ENCODE data around the gene RETREG2.

RETREG2 gene

DNA sequence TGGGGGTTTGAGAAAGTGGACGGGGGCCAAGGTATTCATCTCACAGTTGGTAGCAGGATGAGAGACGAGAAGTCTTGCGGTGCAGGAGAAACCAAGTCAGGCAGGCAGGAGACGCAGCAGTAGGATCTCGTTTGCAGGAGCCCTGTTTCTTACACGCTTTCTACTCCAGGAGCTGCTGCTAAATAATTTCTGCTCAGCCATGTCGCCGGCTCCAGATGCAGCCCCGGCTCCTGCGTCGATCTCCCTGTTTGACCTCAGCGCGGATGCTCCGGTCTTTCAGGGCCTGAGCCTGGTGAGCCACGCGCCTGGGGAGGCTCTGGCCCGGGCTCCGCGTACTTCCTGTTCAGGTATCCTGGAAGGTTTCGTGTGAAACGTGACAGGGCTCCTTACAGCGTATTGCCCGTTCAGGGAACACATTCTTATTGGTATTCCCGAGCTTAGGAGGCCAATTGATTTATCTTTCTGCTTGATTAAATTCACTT lies 52.0 kb downstream of the RETREG2 start:
- H3K27me3 ChIP-seq (ENCODE audit: control insufficient read depth in 3 of 3, insufficient read depth in 3 of 3, low read depth in 1 of 3, low read length in 3 of 3): no peaks in the 10 kb centered on the region
- no peak overlapping the region for H4K91ac ChIP-seq (ENCODE audit: low read depth, low read length, poor library complexity)
- peak overlapping the region; percentile 90 for H3K23ac ChIP-seq (ENCODE audit: low read depth, low read length, poor library complexity)
- H3K4ac ChIP-seq (ENCODE audit: low read length): no peak overlapping the region
- H3K9ac ChIP-seq (ENCODE audit: low read depth, low read length, poor library complexity): peak overlapping the region; percentile 73
- no peak overlapping the region for H4K8ac ChIP-seq (ENCODE audit: low read depth, low read length)
- H3K36me3 ChIP-seq (replicated peaks in 1 of 2; ENCODE audit: control insufficient read depth in 2 of 2, insufficient read depth in 2 of 2, low read length in 2 of 2): peaks cover 33 to 56% of the 10 kb centered on the region in 2 donors
- WGBS, 2 donors (ENCODE audit: extremely low coverage in 2 of 2, insufficient read length in 2 of 2, insufficient replicate concordance in 1 of 2): no CpG with 5 or more reads among the region's 24 CpGs
- peak overlapping the region; percentile 83 for H3K4me2 ChIP-seq (ENCODE audit: insufficient read depth, low read length, poor library complexity, severe bottlenecking)
- H2BK5ac ChIP-seq (ENCODE audit: low read length): no peak overlapping the region
- peaks cover 16% of the 10 kb centered on the region for H3K79me1 ChIP-seq (ENCODE audit: low read depth, low read length)
- DNase-seq (ENCODE audit: low spot score): no peak
- H2BK12ac ChIP-seq (ENCODE audit: low read length): no peak overlapping the region
- peak overlapping the region; percentile 66 to 94 for H3K4me3 ChIP-seq (ENCODE audit: low read length in 2 of 2)
- H2AK5ac ChIP-seq (ENCODE audit: low read depth, low read length): no peak overlapping the region
- H2BK15ac ChIP-seq (ENCODE audit: low read length): no peak overlapping the region
- H2AFZ ChIP-seq (ENCODE audit: low read length): peak overlapping the region; percentile 85
- H3K14ac ChIP-seq (ENCODE audit: low read length): no peak overlapping the region
- H2BK120ac ChIP-seq (ENCODE audit: low read depth, low read length): no peak overlapping the region
- peak overlapping the region; percentile 87 for H3K27ac ChIP-seq (replicated peaks; ENCODE audit: low read length)
- no peaks in the 10 kb centered on the region for H3K9me3 ChIP-seq (replicated peaks in 1 of 2; ENCODE audit: control insufficient read depth in 2 of 2, insufficient read depth in 1 of 2, low read depth in 1 of 2, low read length in 2 of 2)
- peaks cover 5 to 6% of the 10 kb centered on the region in 2 donors for H3K4me1 ChIP-seq (ENCODE audit: control insufficient read depth in 2 of 2, insufficient read depth in 1 of 2, low read depth in 1 of 2, low read length in 2 of 2)
- H3K18ac ChIP-seq (ENCODE audit: low read length): peak overlapping the region; percentile 59

DNA sequence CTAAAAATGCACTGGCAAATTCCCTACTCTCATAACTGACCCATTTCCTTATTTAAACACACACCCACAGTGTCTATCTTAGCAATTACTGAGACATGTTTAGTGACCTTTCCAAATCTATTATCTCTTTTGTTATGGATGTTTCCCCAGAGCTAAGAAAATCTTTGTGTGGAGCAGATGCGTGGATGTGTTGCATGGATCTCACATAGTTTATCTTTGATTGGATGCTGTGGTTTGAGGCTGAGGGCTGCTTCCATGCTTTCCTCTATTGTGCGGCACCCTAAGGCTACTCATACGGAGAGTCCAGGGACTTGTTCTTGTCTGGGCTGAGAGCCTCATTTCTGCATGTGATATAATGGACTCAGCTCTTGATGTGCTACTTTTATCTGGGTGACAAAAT lies 56.3 kb downstream of the RETREG2 start:
- Histone ChIP-seq H2BK120ac (ENCODE audit: low read depth, low read length) (no peak overlapping the region), H2AK5ac (ENCODE audit: low read depth, low read length) (no peak overlapping the region), H3K4me1 (ENCODE audit: control insufficient read depth in 2 of 2, insufficient read depth in 1 of 2, low read depth in 1 of 2, low read length in 2 of 2) (peaks cover 0 to 2% of the 10 kb centered on the region in 2 donors), H3K27me3 (ENCODE audit: control insufficient read depth in 3 of 3, insufficient read depth in 3 of 3, low read depth in 1 of 3, low read length in 3 of 3) (no peaks in the 10 kb centered on the region), H2BK12ac (ENCODE audit: low read length) (no peak overlapping the region), H4K91ac (ENCODE audit: low read depth, low read length, poor library complexity) (no peak overlapping the region), H2AFZ (ENCODE audit: low read length) (no peak overlapping the region), H4K8ac (ENCODE audit: low read depth, low read length) (no peak overlapping the region), H3K9me3 (replicated peaks in 1 of 2; ENCODE audit: control insufficient read depth in 2 of 2, insufficient read depth in 1 of 2, low read depth in 1 of 2, low read length in 2 of 2) (no peaks in the 10 kb centered on the region), H3K27ac (replicated peaks; ENCODE audit: low read length) (no peak overlapping the region), H2BK15ac (ENCODE audit: low read length) (no peak overlapping the region), H3K4me2 (ENCODE audit: insufficient read depth, low read length, poor library complexity, severe bottlenecking) (no peak overlapping the region), H3K4ac (ENCODE audit: low read length) (no peak overlapping the region), H3K79me1 (ENCODE audit: low read depth, low read length) (no peaks in the 10 kb centered on the region), H3K14ac (ENCODE audit: low read length) (no peak overlapping the region), H3K9ac (ENCODE audit: low read depth, low read length, poor library complexity) (no peak overlapping the region), H3K23ac (ENCODE audit: low read depth, low read length, poor library complexity) (no peak overlapping the region), H3K18ac (ENCODE audit: low read length) (no peak overlapping the region), H2BK5ac (ENCODE audit: low read length) (no peak overlapping the region), H3K36me3 (replicated peaks in 1 of 2; ENCODE audit: control insufficient read depth in 2 of 2, insufficient read depth in 2 of 2, low read length in 2 of 2) (peaks cover 50 to 78% of the 10 kb centered on the region in 2 donors), H3K4me3 (ENCODE audit: low read length in 2 of 2) (no peak overlapping the region)
- WGBS, 2 donors (ENCODE audit: extremely low coverage in 2 of 2, insufficient read length in 2 of 2, insufficient replicate concordance in 1 of 2): no CpG with 5 or more reads among the region's 3 CpGs
- no peak for DNase-seq (ENCODE audit: low spot score)
